GM23338 (cell line): Measurements from ENCODE around the gene ARID3A.

Experiments used
- EZH2 ChIP-seq: fragments of 200-600 bp; sonication (generic); IDR thresholded peaks from one replicate; pipeline ENCODE4 v1.8.0; 2017; ENCODE audit warnings: antibody characterized with exemption, mild to moderate bottlenecking, low read depth; ENCODE audit not compliant: unreplicated experiment
- EZH2phosphoT487 ChIP-seq: fragments of 200-600 bp; sonication (generic); IDR thresholded peaks from one replicate; pipeline ENCODE4 v1.8.1; 2018; ENCODE audit warnings: antibody characterized with exemption; ENCODE audit not compliant: unreplicated experiment
- NANOG ChIP-seq: IDR thresholded peaks from 2 replicates; pipeline ENCODE4 v1.6.1; 2016; ENCODE audit warnings: antibody characterized with exemption, borderline replicate concordance
- POLR2AphosphoS5 ChIP-seq: IDR thresholded peaks from 2 replicates; pipeline ENCODE4 v1.6.1; 2016; ENCODE audit warnings: antibody characterized with exemption, low read depth
- TF ChIP-seq, protein P1 (sequence below), 2 experiments: fragments of 200-600 bp in 1 of 2; sonication (generic) in 1 of 2; conservative IDR thresholded peaks; 2 replicates each; pipeline versions ENCODE4 v1.5.1 to v1.6.1; 2016 to 2017; ENCODE audit warnings: antibody characterized with exemption in 2 of 2, low read depth in 2 of 2, mild to moderate bottlenecking in 2 of 2, moderate library complexity in 1 of 2
- TF ChIP-seq, protein P2 (sequence below): IDR thresholded peaks from one replicate; pipeline ENCODE4 v1.6.1; 2018; ENCODE audit warnings: antibody characterized with exemption; ENCODE audit not compliant: unreplicated experiment

DNA sequence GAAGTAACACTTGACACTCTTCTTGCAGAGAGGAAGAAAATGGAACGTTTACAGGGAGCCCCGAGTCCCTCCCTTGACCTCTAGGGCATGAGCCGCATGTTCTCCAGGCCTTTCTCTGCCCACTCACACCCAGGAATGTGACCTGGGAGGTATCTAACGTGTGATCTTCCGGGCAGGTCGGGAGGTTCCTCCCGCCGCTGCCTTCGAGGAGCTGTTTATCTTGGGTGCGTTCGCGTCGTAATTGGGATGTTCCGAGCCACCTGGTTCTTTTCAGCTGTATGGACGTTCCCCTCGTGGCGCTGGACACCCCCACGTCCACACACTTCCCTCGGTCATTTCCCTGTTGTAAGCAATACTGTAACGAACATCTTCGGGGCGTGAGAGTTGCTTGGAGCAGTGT lies 13.6 kb downstream of the ARID3A start:
- TF ChIP-seq, protein P1, sequence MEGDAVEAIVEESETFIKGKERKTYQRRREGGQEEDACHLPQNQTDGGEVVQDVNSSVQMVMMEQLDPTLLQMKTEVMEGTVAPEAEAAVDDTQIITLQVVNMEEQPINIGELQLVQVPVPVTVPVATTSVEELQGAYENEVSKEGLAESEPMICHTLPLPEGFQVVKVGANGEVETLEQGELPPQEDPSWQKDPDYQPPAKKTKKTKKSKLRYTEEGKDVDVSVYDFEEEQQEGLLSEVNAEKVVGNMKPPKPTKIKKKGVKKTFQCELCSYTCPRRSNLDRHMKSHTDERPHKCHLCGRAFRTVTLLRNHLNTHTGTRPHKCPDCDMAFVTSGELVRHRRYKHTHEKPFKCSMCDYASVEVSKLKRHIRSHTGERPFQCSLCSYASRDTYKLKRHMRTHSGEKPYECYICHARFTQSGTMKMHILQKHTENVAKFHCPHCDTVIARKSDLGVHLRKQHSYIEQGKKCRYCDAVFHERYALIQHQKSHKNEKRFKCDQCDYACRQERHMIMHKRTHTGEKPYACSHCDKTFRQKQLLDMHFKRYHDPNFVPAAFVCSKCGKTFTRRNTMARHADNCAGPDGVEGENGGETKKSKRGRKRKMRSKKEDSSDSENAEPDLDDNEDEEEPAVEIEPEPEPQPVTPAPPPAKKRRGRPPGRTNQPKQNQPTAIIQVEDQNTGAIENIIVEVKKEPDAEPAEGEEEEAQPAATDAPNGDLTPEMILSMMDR (conservative IDR thresholded peaks at IDR 0.05; ENCODE audit: low read depth in 2 of 2), result no peak
- no peak for TF ChIP-seq POLR2AphosphoS5
- TF ChIP-seq EZH2phosphoT487, result no peak
- TF ChIP-seq, protein P2, sequence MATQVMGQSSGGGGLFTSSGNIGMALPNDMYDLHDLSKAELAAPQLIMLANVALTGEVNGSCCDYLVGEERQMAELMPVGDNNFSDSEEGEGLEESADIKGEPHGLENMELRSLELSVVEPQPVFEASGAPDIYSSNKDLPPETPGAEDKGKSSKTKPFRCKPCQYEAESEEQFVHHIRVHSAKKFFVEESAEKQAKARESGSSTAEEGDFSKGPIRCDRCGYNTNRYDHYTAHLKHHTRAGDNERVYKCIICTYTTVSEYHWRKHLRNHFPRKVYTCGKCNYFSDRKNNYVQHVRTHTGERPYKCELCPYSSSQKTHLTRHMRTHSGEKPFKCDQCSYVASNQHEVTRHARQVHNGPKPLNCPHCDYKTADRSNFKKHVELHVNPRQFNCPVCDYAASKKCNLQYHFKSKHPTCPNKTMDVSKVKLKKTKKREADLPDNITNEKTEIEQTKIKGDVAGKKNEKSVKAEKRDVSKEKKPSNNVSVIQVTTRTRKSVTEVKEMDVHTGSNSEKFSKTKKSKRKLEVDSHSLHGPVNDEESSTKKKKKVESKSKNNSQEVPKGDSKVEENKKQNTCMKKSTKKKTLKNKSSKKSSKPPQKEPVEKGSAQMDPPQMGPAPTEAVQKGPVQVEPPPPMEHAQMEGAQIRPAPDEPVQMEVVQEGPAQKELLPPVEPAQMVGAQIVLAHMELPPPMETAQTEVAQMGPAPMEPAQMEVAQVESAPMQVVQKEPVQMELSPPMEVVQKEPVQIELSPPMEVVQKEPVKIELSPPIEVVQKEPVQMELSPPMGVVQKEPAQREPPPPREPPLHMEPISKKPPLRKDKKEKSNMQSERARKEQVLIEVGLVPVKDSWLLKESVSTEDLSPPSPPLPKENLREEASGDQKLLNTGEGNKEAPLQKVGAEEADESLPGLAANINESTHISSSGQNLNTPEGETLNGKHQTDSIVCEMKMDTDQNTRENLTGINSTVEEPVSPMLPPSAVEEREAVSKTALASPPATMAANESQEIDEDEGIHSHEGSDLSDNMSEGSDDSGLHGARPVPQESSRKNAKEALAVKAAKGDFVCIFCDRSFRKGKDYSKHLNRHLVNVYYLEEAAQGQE, result no peak
- no peak for TF ChIP-seq EZH2
- no peak for TF ChIP-seq NANOG
